K562 (cell line): ENCODE measurements around the gene TXN2. TPM values are rescaled to one million over a fixed set of nuclear protein-coding genes. Genes with fewer than 3 reads are reported as not detected.
A peak's percentile ranks its signal among the peaks of the same experiment; 100 is the strongest.

ENCODE experiments used
- ATAC-seq: fragments of 200-7000 bp; cut with Tn5 transposase; 3 replicates; pipeline ENCODE4 v1.9.1; 2020; ENCODE audit warnings: moderate library complexity
- BruUV-seq: library from RNA; stranded (reverse); fragments of 400-500 nt; replicated peaks from 2 replicates; lab custom pipeline; 2021; lab: Mats Ljungman, UMichigan
- CTCF ChIA-PET: fragments of 300-600 bp; formaldehyde crosslinking; extraction: SDS; loops from one replicate; lab custom pipeline; 2021; ENCODE audit warnings: low intra/inter-chr PET ratio; lab: Yijun Ruan, JAX
- POLR2A ChIA-PET: fragments of 300-600, 350-650 bp; sonication (Branson Sonifier 250); formaldehyde crosslinking; extraction: SDS; loops from one replicate; lab custom pipeline; 2021; ENCODE audit warnings: antibody characterized with exemption, inconsistent platforms; lab: Yijun Ruan, JAX
- DNase-seq, 4 experiments: peaks; one replicate each; pipeline versions ENCODE4 v3.0.0 to v3.0.0-alpha.2; 2011 to 2018; ENCODE audit warnings: low spot score in 3 of 4, mixed read lengths in 3 of 4; ENCODE audit errors: extremely low read depth in 1 of 4
- FAIRE-seq: peaks from 2 replicates; lab custom pipeline; 2011; peaks lifted over from hg19 to GRCh38; lab: Jason Lieb, UNC
- H2AFZ ChIP-seq: 2 replicates; pipeline ENCODE4 v1.6.0; 2011; ENCODE audit warnings: low read depth, low read length, control low read depth, inconsistent platforms
- H3K27ac ChIP-seq: fragments of 200-600 bp; 3 replicates; pipeline ENCODE4 v1.8.0; 2011; ENCODE audit warnings: low read depth, mild to moderate bottlenecking, control low read depth, inconsistent platforms, low read length, moderate library complexity, mixed read lengths; ENCODE audit errors: extremely low read depth
- H3K27me3 ChIP-seq, 2 experiments: fragments of 300-600 bp in 1 of 2; 2 replicates in 1 of 2; 3 replicates in 1 of 2; pipeline versions ENCODE4 v1.6.0 to v1.8.0; 2011; ENCODE audit warnings: inconsistent platforms in 2 of 2, low read length in 2 of 2, mild to moderate bottlenecking in 1 of 2, mixed read lengths in 1 of 2, moderate library complexity in 1 of 2; ENCODE audit not compliant: control insufficient read depth in 2 of 2, insufficient read depth in 2 of 2
- H3K36me3 ChIP-seq: fragments of 300-600 bp; 3 replicates; pipeline ENCODE4 v1.8.0; 2011; ENCODE audit warnings: mild to moderate bottlenecking, low read length, inconsistent platforms; ENCODE audit not compliant: control insufficient read depth, insufficient read depth
- H3K4me1 ChIP-seq, 2 experiments: fragments of 200-600 bp in 1 of 2; replicated peaks in 1 of 2; 2 replicates in 1 of 2; 3 replicates in 1 of 2; pipeline versions ENCODE4 v1.5.1 to v1.8.0; 2011; ENCODE audit warnings: inconsistent platforms in 2 of 2, low read length in 2 of 2, mild to moderate bottlenecking in 1 of 2, mixed read lengths in 1 of 2, moderate library complexity in 1 of 2; ENCODE audit not compliant: control insufficient read depth in 2 of 2, insufficient read depth in 2 of 2
- H3K4me2 ChIP-seq: 2 replicates; pipeline ENCODE4 v1.6.1; 2011; ENCODE audit warnings: low read length, control low read depth, inconsistent platforms, mixed read lengths; ENCODE audit not compliant: insufficient read depth
- H3K4me3 ChIP-seq: fragments of 200-600 bp; sonication (generic), shearing (Covaris generic); 2 replicates; pipeline ENCODE4 v1.5.1; 2016; ENCODE audit warnings: control low read depth, inconsistent platforms
- H3K79me2 ChIP-seq: fragments of 200-600 bp; 3 replicates; pipeline ENCODE4 v1.8.0; 2011; ENCODE audit warnings: low read length, inconsistent platforms; ENCODE audit not compliant: control insufficient read depth, insufficient read depth
- H3K9ac ChIP-seq, 2 experiments: 2 replicates each; pipeline versions ENCODE4 v1.6.0 to v1.6.1; 2011; ENCODE audit warnings: low read depth in 2 of 2, low read length in 2 of 2, control low read depth in 1 of 2, inconsistent platforms in 1 of 2, mild to moderate bottlenecking in 1 of 2, mixed read lengths in 1 of 2; ENCODE audit not compliant: insufficient read depth in 1 of 2
- H3K9me1 ChIP-seq: one replicate; pipeline ENCODE4 v1.6.0; 2011; ENCODE audit warnings: inconsistent platforms, mild to moderate bottlenecking, low read length, moderate library complexity; ENCODE audit not compliant: control insufficient read depth, insufficient read depth
- H3K9me3 ChIP-seq: replicated peaks from 2 replicates; pipeline ENCODE4 v1.5.1; 2011; ENCODE audit warnings: low read depth, low read length, inconsistent platforms; ENCODE audit not compliant: control insufficient read depth, insufficient read depth
- H4K20me1 ChIP-seq: replicated peaks from 2 replicates; pipeline ENCODE4 v1.6.1; 2011; ENCODE audit warnings: low read length, inconsistent platforms, mixed read lengths; ENCODE audit not compliant: control insufficient read depth, insufficient read depth
- ARID2 ChIP-seq: fragments of 450-650 bp; IDR thresholded peaks from 2 replicates; pipeline ENCODE4 v1.6.1; 2017; ENCODE audit warnings: antibody characterized with exemption, mild to moderate bottlenecking
- BCOR ChIP-seq: fragments of 450-650 bp; IDR thresholded peaks from 2 replicates; pipeline ENCODE4 v1.6.1; 2016
- CREB3L1 ChIP-seq: fragments of 450-650 bp; IDR thresholded peaks from 2 replicates; pipeline ENCODE4 v1.6.1; 2014; ENCODE audit warnings: low read depth, mild to moderate bottlenecking, moderate library complexity, borderline replicate concordance
- CTCFL ChIP-seq: IDR thresholded peaks from 2 replicates; pipeline ENCODE4 v1.6.1; 2011; ENCODE audit warnings: borderline replicate concordance, low read depth, mild to moderate bottlenecking, moderate library complexity, low read length; ENCODE audit not compliant: insufficient read depth, poor library complexity, severe bottlenecking
- DACH1 ChIP-seq: fragments of 450-650 bp; IDR thresholded peaks from 2 replicates; pipeline ENCODE4 v1.6.1; 2018; ENCODE audit not compliant: partially characterized antibody
- GATAD2B ChIP-seq: fragments of 450-650 bp; IDR thresholded peaks from 2 replicates; pipeline ENCODE4 v1.6.1; 2017; ENCODE audit warnings: mild to moderate bottlenecking, borderline replicate concordance
- MAFG ChIP-seq: fragments of 450-650 bp; conservative IDR thresholded peaks from 2 replicates; pipeline ENCODE4 v1.6.1; 2016; ENCODE audit warnings: missing genetic modification characterization, missing compliant biosample characterization
- MIER1 ChIP-seq: fragments of 450-650 bp; IDR thresholded peaks from 2 replicates; pipeline ENCODE4 v1.6.1; 2016; ENCODE audit warnings: antibody characterized with exemption, mild to moderate bottlenecking, low read depth
- POLR2A ChIP-seq: fragments of 450-650 bp; conservative IDR thresholded peaks from 2 replicates; pipeline ENCODE4 v1.6.1; 2016
- RAD21 ChIP-seq, 2 experiments: fragments of 250-450 bp in 1 of 2; fragments of 450-650 bp in 1 of 2; sonication (Bioruptor Pico) in 1 of 2; formaldehyde crosslinking in 1 of 2; IDR thresholded peaks in 1 of 2; conservative IDR thresholded peaks in 1 of 2; 2 replicates each; pipeline versions ENCODE4 v1.4.0 to v1.8.0; 2020 to 2022; ENCODE audit warnings: mild to moderate bottlenecking in 2 of 2, moderate library complexity in 1 of 2
- SIX5 ChIP-seq, 2 experiments: IDR thresholded peaks; 2 replicates each; pipeline ENCODE4 v1.6.1; 2011; ENCODE audit warnings: low read length in 2 of 2, borderline replicate concordance in 1 of 2, low read depth in 1 of 2, mild to moderate bottlenecking in 1 of 2, moderate library complexity in 1 of 2; ENCODE audit not compliant: insufficient read depth in 1 of 2
- ZNF512 ChIP-seq: IDR thresholded peaks from 2 replicates; pipeline ENCODE4 v1.6.1; 2016; ENCODE audit warnings: missing genetic modification characterization, missing compliant biosample characterization
- ZNF79 ChIP-seq: fragments of 250-450 bp; sonication (Bioruptor Pico); IDR thresholded peaks from 2 replicates; pipeline ENCODE4 v1.4.0; 2020; ENCODE audit warnings: low read depth, mild to moderate bottlenecking, moderate library complexity
- WGBS: fragments of 100-300 bp; shearing (Covaris generic); methylation state at CpG from one replicate; pipeline ENCODE4 v1.1.6; 2016; ENCODE audit warnings: low coverage, mixed read lengths; ENCODE audit not compliant: insufficient coverage; ENCODE audit errors: missing lambda C conversion rate; 5-methylcytosine and 5-hydroxymethylcytosine counted together
- in situ Hi-C: fragments of 300-500 bp; cut with MboI; formaldehyde crosslinking; loops from 4 replicates; pipeline ENCODE4 v1.15.0; 2018; ENCODE audit warnings: inconsistent platforms, mixed read lengths
- intact Hi-C: fragments of 100-400 bp; cut with micrococcal nuclease; formaldehyde crosslinking; loops from 2 replicates; pipeline ENCODE4 v1.14.2; 2022
- polyA plus RNA-seq, 8 experiments: library from polyadenylated mRNA; depleted of rRNA in 4 of 8; stranded (reverse) in 5 of 8; unstranded in 3 of 8; fragments of >200 nt; fragmentation: Nextera tagmentation in 2 of 8; fragmentation: Illumina TruSeq in 1 of 8; extraction: Ambion mirVana in 2 of 8; extraction: Trizol in 1 of 8; gene quantifications; 2 replicates each; pipeline versions ENCODE4 v1.2.1 to v1.2.3, GENCODE V29; 2011 to 2014; ENCODE audit warnings: inconsistent platforms in 1 of 8, missing spikeins in 1 of 8
- total RNA-seq, 7 experiments: library from RNA; depleted of rRNA in 6 of 7; stranded (reverse); fragments of >200 nt in 6 of 7; fragmentation: Illumina TruSeq in 2 of 7; extraction: Trizol in 2 of 7; gene quantifications; 2 replicates each; pipeline versions ENCODE4 v1.2.1 to v1.2.3, GENCODE V29; 2011 to 2021; ENCODE audit warnings: low replicate concordance in 1 of 7

The TXN2 gene
- total and polyA plus RNA-seq, 9 of the 15 experiments (the other 6 are each of a cell fraction or from before 2014, with no cell fraction given) = 48.5 to 399 (median 118) TPM

- TF ChIP-seq CTCFL (peak; percentile 69), MIER1 (no peak), ARID2 (peak; percentile 79; the same call in 1 of the 2 replicates), POLR2A (0 out of 2 replicates have a peak, but pooled peaks have one; percentile 29)
Measured at GRCh38 chr22:36470162-36470993, 11.1 kb downstream of the TXN2 start (continued).

- in situ Hi-C loops = loop anchor here (5.0 kb wide), 1 partner anchor 172 kb away; no protein-coding TSS in a partner anchor
- peaks cover 25 to 36% of the 10 kb centered on the region in 2 experiments for H3K4me1 ChIP-seq
- FAIRE-seq = no peak
- TF ChIP-seq GATAD2B (no peak), ZNF512 (no peak), POLR2A (no peak), BCOR (no peak), SIX5 (IDR thresholded peaks at IDR 0.05; ENCODE audit: borderline replicate concordance in 1 of 2, insufficient read depth in 1 of 2, low read depth in 1 of 2, low read length in 2 of 2) (no peak), MAFG (tag) (no peak), DACH1 (no peak), CREB3L1 (no peak), RAD21 (CRISPR knock-in tag; conservative IDR thresholded peaks at IDR 0.05 in 1 of 2, IDR thresholded peaks at IDR 0.05 in 1 of 2) (no peak), ZNF79 (CRISPR knock-in tag) (no peak)
Measured at GRCh38 chr22:36469094-36469710, 12.2 kb downstream of the TXN2 start.

More at GRCh38 chr22:36469094-36469710, 12.2 kb downstream of the TXN2 start:
- Histone ChIP-seq H3K9me1 (no peaks in the 10 kb centered on the region), H3K79me2 (no peaks in the 10 kb centered on the region; the same call in 2 of the 3 replicates), H3K9me3 (no peaks in the 10 kb centered on the region), H3K9ac (no peak overlapping the region), H3K4me3 (no peak overlapping the region), H3K27ac (no peak overlapping the region), H3K36me3 (peaks cover 64% of the 10 kb centered on the region; the same call in 2 of the 3 replicates), H3K4me2 (no peak overlapping the region), H2AFZ (no peak overlapping the region), H4K20me1 (0 out of 2 replicates have a peak, but pooled peaks cover 3% of the 10 kb centered on the region), H3K27me3 (no peaks in the 10 kb centered on the region)
- intact Hi-C loops = loop anchor here (5.0 kb wide), 1 partner anchor 102 kb away; no protein-coding TSS in a partner anchor
- WGBS = 94% methylated on average over 14 of the region's 14 CpGs
- DNase-seq (no peak), ATAC-seq (no peak)
- POLR2A ChIA-PET = interaction anchor here (1.7 kb wide), 1 partner anchor 10 kb away, joined by 6 read pairs; no protein-coding TSS in a partner anchor
- CTCF ChIA-PET = interaction anchor here (1.7 kb wide), 1 partner anchor 168 kb away, joined by 18 read pairs; no protein-coding TSS in a partner anchor
- BruUV-seq = no TSS peak
